KOPT-K1 (cell line): ENCODE results near the gene PRG3.
"Not testable (repeated sequence)": the region's sequence is repeated elsewhere in the genome, so short reads cannot be mapped to it uniquely, and the experiment has no call there.

Experiments
- H3K27ac ChIP-seq: fragments of 200-600 bp; sonication (generic); 2 replicates; pipeline ENCODE4 v1.5.1; 2016; ENCODE audit warnings: antibody characterized with exemption, mild to moderate bottlenecking, low read depth, low read length; ENCODE audit not compliant: poor library complexity, severe bottlenecking
- H3K36me3 ChIP-seq: fragments of 200-600 bp; sonication (generic); 2 replicates; pipeline ENCODE4 v1.5.1; 2017; ENCODE audit warnings: antibody characterized with exemption, mild to moderate bottlenecking, low read length, moderate library complexity; ENCODE audit not compliant: insufficient read depth
- H3K9me3 ChIP-seq: fragments of 200-600 bp; sonication (generic); 2 replicates; pipeline ENCODE4 v1.5.1; 2017; ENCODE audit warnings: antibody characterized with exemption, low read length, mild to moderate bottlenecking; ENCODE audit not compliant: insufficient read depth, poor library complexity, severe bottlenecking

Gene PRG3

DNA sequence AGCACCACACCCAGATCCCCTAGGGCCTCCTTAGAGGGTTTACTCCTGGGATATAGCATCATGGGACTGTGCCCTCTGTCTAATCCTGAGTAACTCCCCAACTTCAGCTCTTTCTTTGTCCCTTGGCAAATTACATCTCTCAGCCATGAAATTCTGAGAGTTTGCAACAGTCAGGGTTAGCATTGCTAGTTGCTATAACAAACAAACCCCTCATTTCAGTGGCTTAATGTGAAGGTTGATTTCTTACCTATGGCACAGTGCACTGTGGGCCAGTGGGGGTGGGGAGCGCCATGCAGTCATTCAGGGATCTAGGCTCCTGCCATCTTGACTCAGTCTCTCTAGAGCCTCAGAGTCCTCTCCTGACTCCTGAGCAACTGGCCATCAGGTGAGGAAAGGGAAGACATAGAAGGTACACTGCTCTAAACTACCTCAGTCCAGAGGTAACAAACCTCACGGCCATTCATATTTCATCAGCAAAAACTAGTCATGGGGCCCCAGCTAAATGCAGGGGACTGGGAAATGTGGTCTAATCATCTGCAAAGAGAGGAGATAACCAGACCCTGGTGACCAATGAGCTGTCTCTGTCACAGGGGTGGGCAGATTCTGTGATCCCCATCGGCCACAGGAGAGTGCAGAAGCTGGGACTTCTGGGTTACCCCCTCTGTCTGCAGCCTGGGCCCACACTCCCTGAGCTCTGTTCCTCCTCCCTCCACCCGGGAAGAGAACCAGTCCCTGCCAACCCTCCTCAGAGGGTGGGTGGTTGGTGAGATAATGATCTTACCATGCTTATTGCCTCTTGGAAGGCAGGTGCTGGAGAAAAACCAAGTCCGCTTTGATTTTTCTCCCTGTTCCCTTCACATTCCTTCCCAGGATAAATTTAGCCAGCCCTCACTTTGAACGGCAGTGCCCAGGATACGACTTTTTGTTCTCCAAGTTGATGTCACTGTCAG, 17.5 kb downstream of the PRG3 start:
- no peaks in the 10 kb centered on the region for H3K36me3 ChIP-seq
- H3K9me3 ChIP-seq: no peaks in the 10 kb centered on the region
- no peak overlapping the region for H3K27ac ChIP-seq

DNA sequence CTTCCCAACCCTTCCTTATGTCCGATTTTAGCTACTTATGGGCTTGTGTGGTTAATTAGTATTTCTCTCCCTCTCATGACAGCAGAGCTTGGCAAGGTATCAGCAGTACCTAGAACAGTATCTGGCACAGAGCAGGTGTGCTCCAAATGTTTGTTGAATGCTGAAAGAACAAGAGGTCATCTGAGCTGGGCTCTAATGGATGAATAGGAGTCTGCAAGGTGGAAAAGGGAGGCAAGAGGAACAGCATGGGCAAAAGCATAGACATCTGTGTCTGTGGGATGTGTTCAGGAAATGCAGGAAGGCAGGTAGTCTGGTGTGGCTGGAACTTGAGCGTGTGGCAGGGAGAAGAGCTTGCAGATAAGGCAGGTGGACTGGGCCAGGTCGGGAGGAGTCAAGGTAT, 19.0 kb downstream of the PRG3 start:
- H3K27ac ChIP-seq: no peak overlapping the region
- H3K36me3 ChIP-seq: no peaks in the 10 kb centered on the region
- H3K9me3 ChIP-seq: no peaks in the 10 kb centered on the region

DNA sequence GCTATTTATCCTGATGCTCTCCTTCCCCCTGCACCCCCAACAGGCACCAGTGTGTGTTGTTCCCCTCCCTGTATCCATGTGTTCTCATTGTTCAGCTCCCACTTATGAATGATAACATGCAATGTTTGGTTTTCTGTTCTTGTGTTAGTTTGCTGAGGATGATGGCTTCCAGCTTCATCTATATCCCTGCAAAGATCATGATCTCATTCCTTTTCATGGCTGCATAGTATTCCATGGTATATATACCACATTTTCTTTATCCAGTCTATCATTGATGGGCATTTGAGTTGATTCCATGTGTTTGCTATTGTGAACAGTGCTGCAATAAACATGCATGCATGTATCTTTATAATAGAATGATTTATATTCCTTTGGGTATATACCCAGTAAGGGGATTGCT, 19.5 kb downstream of the PRG3 start:
- not testable (repeated sequence) for H3K9me3 ChIP-seq, H3K36me3 ChIP-seq, H3K27ac ChIP-seq

DNA sequence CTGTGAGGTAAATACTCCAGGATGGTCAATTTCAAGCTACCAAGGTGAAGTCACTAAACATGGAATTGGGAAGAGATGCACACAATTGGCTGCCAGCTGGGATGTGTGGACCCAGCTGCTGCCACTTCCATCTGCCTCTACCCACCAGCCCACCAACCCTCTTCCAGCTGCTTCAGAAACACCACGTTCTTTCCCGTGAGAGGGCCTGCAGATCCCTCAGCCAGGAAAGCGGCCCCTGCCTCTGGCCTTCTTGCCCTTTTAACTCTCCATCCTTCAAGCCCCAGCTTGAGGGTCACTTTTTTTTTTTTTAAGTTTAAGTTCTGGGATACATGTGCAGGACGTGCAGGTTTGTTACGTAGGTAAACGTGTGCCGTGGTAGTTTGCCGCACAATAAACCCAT, 20.0 kb downstream of the PRG3 start:
- Histone ChIP-seq H3K36me3 (no peaks in the 10 kb centered on the region), H3K27ac (no peak overlapping the region)

DNA sequence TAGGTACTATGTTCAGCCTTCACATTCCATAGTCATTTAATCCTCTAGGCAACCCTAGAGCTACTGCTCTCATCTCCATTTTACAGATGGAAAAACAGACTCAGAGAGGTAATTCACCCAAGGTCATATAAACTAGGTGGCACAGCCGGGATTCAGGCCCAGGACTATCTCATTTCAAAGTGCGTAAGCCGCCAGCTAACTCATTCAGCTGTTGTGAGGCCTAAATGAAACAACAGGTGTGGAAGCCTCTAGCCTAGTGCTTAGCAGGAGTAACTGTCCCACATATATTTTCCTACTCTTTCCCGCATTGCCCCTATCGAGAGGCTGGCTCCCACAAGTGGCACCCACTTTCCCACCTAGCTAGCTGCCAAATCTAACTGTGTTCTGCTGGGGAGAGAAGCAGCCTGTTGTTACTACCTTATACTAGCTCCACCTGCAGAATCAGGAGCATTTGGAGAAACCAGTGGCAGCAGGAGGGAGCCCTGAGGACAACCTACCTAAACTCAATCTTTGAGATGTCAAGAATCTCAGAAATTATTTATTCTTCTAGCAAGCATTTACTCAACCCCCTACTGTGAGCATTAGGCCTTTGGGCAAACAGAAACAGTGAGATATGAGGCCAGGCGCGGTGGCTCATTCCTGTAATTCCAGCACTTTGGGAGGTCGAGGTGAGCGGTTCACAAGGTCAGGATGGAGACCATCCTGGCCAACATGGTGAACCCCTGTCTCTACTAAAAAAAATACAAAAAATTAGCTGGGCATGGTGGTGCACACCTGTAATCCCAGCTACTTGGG, 20.9 kb downstream of the PRG3 start:
- no peaks in the 10 kb centered on the region for H3K36me3 ChIP-seq
- no peak overlapping the region for H3K27ac ChIP-seq
- no peaks in the 10 kb centered on the region for H3K9me3 ChIP-seq

More for the DNA sequence above, 20.0 kb downstream of the PRG3 start:
- H3K9me3 ChIP-seq: no peaks in the 10 kb centered on the region

DNA sequence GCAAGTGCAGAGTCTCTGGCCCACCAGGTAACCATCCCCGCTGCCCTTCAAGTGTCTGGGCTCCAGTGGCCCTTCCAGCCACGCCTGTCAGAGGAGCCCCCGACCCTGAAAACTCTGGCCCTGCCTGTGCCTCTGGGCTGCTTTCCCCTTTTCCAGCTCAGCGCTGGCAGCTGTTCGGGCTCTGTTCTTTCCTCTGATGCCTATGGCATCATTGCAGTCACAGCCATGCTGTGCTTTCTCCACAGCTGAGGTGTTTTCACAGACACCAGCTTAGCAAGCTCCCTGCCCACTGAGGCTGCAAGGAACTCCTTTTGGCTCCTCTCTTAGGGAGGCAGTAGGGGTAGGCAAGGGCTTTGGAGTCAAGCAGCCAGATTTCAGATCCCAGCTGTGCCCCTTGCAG, 21.6 kb downstream of the PRG3 start:
- H3K36me3 ChIP-seq: no peaks in the 10 kb centered on the region
- H3K27ac ChIP-seq: no peak overlapping the region
- no peaks in the 10 kb centered on the region for H3K9me3 ChIP-seq

DNA sequence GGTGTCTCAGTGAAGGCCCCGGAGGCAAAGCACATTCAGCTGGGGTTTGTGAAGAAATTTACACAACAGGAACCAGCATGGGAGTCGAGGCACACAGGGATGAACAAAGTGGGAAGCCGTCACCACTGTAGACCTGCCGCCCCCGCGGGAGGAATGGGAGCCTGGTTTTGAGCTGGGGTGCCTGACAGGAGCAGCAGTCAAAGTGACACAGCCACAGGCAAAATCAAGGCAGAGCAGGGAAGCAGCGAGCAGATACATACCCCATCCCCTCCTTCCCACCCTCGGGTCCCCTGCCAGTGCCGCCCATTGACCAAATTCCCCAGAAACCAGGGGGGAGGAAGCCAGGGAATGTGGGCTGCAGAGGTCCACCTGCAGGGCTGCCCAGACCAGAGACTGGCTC, 22.0 kb downstream of the PRG3 start:
- H3K36me3 ChIP-seq: no peaks in the 10 kb centered on the region

DNA sequence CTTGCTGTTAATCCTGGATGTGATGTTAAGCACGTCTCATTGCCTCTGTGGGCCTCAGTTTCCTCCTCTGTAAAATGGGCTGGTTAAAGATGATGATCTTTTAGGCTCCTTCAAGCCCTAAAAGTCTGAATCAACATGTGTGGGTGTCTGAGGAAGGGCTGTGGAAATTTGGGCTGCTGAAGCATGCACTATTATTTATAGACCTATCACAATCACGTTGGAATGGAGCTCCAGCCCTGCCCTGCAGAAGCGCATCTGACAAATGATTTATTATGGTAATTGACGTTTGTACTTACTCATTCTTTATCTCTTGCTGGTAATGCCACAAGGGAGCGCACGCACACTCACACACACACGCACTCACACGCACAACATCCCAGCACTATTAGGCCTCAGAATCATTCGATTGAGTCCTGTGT, 22.4 kb downstream of the PRG3 start:
- H3K27ac ChIP-seq: no peak overlapping the region
- H3K9me3 ChIP-seq: no peaks in the 10 kb centered on the region
- H3K36me3 ChIP-seq: no peaks in the 10 kb centered on the region

More for the DNA sequence above, 22.0 kb downstream of the PRG3 start:
- Histone ChIP-seq H3K27ac (no peak overlapping the region), H3K9me3 (no peaks in the 10 kb centered on the region)

DNA sequence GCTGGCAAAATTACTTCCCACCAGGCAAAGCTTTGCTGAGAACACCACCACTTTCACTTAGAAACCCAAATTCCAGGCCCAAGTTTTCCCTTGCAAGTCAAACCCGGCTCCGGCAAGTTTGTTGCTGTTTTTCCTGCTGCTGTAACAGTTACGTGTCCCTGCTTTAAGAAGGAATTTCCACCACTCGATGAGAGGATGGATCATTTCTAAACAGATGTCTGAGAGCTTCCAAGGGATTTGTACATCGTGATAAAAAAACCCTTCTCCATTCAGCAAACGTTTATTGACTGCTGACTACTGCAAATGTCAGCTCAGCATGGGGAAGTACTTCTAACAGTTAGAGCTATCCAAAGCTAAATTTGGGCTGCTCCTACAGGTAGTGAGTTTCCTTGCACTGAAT, 23.1 kb downstream of the PRG3 start:
- H3K27ac ChIP-seq: no peak overlapping the region
- H3K9me3 ChIP-seq: no peaks in the 10 kb centered on the region
- no peaks in the 10 kb centered on the region for H3K36me3 ChIP-seq

DNA sequence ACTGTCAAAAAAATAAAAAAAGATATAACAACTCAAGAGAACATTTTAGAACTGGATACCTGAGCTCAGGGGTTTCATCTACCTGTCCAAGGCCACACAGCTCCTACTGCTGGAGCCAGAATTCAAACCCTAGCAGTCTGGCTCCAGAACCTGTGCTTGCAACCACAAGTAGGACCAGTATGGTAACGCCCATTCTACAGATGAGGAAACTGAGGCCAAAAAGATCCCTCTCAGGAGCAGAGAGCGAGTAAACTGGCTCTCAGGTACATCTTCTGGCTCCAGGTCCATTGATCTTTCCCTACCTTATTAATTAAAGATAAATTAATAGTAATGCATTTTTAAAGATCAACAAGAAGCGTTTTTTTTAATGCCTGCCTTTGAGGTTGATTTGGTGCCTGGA, 23.6 kb downstream of the PRG3 start:
- Histone ChIP-seq H3K27ac (no peak overlapping the region), H3K36me3 (no peaks in the 10 kb centered on the region), H3K9me3 (no peaks in the 10 kb centered on the region)

DNA sequence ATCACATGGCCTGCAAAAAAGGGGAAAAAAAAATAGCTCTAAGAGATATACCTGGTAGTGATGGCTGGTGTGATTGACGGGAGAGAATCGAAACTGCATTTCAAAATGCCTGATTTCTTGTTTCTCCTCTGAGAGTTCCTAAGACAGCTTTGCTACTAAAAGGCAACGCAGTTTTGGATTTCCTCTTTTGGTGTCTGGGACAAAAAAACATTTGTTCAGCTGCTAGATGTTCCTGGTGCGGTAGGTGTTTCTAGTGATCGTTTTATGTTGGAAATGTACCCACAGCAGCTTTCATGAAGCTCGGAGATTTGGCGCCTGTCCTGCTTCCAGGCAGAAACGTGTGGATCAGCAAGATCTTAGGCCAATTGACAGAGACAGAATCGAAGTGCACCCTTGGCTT, 24.7 kb downstream of the PRG3 start:
- Histone ChIP-seq H3K27ac (no peak overlapping the region), H3K36me3 (no peaks in the 10 kb centered on the region), H3K9me3 (peaks cover 4% of the 10 kb centered on the region)

DNA sequence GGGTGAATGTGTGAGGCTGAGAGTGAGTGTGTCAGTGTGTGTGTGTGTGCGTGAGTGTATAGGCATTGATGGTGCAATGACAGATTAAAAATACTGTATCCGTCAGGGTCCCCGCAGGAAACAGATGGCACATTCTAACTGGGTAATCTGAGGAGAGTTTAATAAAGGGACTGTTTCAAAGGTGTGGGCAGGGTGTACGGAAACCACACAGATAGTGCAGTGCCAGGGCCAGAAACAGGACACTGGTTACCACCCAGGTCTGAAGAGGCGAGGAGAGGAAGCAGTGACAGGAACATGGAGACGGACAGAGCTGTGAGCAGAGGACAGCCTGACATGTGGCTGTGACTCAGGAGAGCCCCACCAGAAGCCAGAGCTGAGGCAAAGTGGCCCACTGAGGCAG, 26.3 kb downstream of the PRG3 start:
- no peaks in the 10 kb centered on the region for H3K36me3 ChIP-seq

DNA sequence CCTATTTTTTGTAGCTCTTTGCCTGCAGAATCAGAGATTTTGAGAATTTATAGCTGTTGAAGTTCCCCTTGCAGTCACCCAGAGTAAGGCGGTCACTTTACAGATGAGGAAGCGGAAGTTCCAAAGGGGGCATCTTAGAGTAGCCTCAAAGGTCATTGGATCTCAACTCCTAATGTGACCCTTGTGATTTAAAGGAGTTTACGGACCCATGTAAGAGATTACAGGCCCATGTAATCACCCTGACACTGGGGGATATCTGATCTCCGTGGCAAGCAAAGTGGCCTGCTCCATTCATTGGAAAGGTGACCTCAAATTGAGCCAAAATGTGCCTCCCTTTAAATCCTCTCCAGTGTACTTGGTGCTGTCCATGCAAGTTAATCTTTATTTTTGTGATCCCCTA, 27.1 kb downstream of the PRG3 start:
- H3K27ac ChIP-seq: no peak overlapping the region
- no peaks in the 10 kb centered on the region for H3K36me3 ChIP-seq
- H3K9me3 ChIP-seq: peaks cover 8% of the 10 kb centered on the region

More for the DNA sequence above, 26.3 kb downstream of the PRG3 start:
- Histone ChIP-seq H3K9me3 (peaks cover 8% of the 10 kb centered on the region), H3K27ac (no peak overlapping the region)

DNA sequence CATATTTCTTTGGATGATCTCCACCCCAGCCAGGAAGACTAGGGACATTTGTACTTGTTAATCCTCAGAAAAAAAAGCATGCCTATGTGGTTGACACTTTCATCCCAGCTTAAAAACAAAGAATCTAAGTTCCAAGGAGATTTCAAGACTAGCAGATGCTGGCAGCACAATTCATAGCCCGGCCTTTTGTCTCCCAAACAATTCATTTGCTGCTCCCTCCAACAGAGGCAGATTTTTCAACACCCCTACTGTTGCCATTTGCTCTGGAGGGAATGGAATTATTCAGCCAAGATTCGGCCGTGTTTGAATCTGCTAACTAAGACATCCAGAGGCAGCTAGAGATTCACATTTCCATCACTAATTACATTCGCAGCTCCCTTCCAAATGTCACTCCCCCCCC, 27.5 kb downstream of the PRG3 start:
- H3K9me3 ChIP-seq: peaks cover 8% of the 10 kb centered on the region
- H3K27ac ChIP-seq: no peak overlapping the region
- no peaks in the 10 kb centered on the region for H3K36me3 ChIP-seq

DNA sequence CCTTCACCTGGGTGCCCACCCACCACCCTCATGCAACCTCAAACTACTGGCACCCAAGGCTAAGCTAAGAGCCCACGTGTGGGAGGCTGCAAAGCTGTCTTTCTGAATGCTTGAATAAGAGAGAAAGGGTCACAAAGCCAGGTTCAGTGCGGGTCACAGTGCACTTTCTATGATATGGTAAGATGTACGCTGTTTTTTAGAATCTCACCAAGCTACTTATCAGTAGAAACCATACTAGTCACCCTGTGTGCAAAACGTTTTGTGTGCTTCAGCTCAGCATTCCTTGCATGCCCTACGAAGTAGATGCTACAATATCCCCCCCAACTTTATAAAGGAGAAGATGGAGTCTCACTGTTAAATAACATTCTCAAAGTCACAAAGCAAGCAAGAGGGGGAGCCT, 27.9 kb downstream of the PRG3 start:
- H3K9me3 ChIP-seq: peaks cover 8% of the 10 kb centered on the region

More for the DNA sequence above, 27.9 kb downstream of the PRG3 start:
- Histone ChIP-seq H3K27ac (no peak overlapping the region), H3K36me3 (no peaks in the 10 kb centered on the region)
